ENCODE results near the gene MICB.

MICB gene

DNA sequence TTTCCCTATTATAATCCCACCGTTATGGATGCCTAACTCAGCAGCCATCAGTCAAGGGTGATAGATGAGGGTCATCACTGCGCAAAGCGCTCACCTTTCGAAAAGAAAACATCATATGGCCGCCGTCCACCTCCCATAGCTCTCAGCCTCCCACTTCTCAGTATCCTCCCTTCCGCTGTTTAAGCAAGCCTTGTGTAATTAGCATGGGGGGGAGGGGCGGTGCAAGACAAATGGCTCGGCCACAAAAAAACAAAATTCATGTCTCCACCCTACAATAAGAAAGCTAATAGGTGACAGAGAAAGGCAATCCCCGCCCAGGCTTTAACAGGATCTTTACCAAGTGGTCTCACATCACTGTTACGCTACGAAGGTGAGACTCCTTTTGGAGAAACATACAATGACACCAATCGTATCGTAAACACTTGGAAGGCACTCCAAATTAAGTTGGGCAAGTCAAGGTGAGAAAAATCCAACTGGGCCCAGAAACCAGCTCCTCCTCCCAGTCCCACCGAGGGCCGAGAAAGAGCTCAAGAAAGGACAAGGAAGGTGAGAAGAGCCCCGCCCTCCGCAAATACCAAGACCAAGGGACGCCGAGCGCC lies 43.2 kb downstream of the MICB start:
- peak; percentile 41 to 46 for DNase-seq (ENCODE audit: low read depth in 2 of 2)

- peak; percentile 85 to 88 for DNase-seq (ENCODE audit: low read depth in 2 of 2)
Observed at GRCh38 chr6:31541658-31542521, 43.9 kb downstream of the MICB start, which contains the start of gene DDX39B. Gene DDX39B, minus strand, starts transcription at chr6:31542003. Its CDS starts 1,471 bp downstream, at chr6:31540532.

DNA sequence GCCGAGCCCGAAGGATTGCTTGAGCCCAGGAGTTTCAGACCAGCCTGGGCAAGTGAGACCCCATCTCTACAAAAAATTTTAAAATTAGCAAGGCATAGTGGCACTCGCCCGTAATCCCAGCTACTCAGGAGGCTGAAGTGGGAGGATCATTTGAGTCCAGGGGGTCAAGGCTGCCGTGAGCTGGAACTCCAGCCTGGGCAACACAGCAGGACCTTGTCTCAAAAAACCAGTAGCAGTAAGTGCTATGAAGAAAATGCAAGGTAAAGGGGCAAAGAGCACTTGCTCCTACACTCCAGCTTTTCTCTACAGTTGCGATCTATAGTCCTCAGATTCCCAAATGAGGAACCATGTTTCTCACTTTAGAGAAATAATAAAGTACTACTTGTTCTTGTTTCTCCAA lies 45.7 kb downstream of the MICB start:
- no peak for DNase-seq (ENCODE audit: low read depth in 2 of 2)

DNA sequence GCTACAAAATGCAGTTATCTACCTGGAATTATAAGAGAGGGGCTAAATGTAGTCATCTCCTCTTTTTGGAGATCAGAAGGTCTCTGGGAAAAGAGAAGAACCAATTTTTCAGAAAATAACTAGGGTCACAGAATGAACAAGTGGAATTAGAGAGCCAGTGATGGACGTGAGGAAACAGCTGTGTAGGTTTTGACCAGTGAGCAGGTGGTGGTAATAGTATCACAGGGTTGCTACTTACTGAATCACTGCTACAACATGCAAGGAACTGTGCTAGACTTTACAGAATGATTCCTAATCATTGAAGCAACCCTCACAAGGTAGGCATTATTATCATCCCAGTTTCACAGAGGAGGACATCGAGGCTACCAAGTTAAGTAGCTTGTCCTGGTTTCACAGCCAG lies 46.7 kb downstream of the MICB start:
- DNase-seq (ENCODE audit: low read depth in 2 of 2), result no peak

DNA sequence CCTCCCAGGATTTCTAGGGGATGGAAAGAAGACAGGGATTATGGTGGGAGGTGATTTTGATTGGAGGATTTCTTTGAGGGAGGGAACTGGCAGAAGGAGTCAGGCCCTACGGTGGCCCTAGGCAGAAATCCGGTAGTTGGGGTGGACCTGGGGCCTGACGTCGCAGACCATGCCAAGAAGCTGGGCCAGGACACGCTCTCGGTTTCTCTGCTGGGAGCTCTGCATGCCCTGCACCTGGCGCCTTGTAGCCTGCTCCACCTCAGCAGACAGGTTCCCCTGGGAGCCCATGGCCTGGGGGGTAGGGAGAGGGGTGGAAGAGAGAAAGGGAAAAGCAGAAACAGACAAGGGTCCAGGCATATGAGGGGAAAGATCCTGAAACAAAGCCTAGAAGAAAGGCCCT lies 47.3 kb downstream of the MICB start:
- no peak for DNase-seq (ENCODE audit: low read depth in 2 of 2)

- DNase-seq (ENCODE audit: low read depth in 2 of 2), result peak; percentile 83 to 87
Observed at GRCh38 chr6:31546339-31546957, 48.5 kb downstream of the MICB start, which contains the start of gene ATP6V1G2. Gene ATP6V1G2, minus strand, starts transcription at chr6:31546608. Its CDS starts 49 bp downstream, at chr6:31546559.

DNA sequence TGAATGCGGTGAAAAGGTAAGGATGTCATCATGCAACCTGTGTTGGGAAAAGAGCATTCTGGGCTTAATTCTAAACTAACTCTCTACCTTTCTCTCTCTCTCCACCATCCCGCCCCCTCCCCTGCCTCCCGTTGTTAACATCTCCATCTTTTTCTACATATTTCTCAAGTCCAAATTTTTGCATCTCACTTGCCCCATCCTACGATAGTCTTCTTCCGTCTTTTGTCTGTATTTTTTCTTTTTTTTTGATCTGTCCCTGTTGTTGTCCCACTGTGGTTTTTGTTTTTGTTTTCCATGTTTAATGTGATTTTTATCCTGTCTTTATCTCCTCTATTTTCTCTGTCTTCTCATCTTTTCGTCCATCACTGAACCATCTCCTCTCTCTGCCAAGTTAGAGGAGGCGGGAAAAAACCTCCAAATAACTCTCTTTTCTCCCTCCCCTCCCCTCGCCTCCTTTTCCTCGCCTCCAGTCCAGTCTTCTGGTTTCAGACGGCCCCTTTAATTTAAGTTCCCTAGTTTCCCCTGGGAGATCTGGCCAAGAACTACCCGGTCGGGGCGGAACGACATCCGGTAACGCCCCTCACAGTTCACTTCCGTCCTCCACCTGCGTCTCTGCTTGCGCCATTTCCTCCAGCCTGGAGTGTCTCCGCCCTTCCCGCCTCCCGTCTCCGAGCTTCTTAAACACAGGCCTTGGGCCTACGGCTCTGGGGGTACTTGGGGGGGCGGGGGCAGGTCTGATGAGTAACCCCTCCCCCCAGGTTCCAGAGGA lies 49.2 kb downstream of the MICB start, which contains the start of gene NFKBIL1:
Gene NFKBIL1, plus strand, starts transcription at position 651 of the 769 bp plus-strand sequence. Its CDS starts 87 bp downstream, at position 738.
- peak; percentile 84 to 87 for DNase-seq (ENCODE audit: low read depth in 2 of 2)

DNA sequence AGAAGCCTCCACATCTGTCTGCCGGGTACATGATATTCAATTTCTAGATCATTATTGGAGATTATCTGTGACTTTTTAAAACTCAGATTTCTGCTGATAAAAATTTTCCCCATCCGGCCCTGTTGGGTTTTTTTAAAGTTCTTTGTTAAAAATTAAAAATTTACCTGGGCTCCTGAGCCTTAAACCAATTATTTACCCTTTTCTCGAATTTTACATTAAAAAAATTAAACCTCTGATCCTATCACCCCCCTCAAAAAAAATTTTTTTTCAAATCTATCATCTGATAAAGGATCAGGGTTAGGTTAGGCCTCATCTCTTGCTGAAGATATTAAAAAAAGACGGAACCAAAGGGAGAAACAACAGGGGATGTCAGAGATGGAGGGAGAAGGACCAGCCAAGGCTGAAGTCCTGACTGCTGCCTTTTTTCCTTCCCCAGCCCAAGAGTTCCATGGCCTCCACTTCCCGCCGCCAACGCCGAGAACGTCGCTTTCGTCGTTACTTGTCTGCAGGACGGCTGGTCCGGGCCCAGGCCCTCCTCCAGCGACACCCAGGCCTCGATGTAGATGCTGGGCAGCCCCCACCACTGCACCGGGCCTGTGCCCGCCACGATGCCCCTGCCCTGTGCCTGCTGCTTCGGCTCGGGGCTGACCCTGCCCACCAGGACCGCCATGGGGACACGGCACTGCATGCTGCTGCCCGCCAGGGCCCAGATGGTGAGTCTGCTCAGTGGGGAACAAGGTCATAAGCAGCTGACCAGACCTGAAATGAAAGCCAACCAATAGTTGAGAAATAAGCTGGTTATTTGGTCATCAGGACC lies 50.0 kb downstream of the MICB start:
- no peak for DNase-seq (ENCODE audit: low read depth in 2 of 2)

GRCh38 chr6:31548544-31548873 lies 50.6 kb downstream of the MICB start:
- DNase-seq (ENCODE audit: low read depth in 2 of 2), result no peak

DNA sequence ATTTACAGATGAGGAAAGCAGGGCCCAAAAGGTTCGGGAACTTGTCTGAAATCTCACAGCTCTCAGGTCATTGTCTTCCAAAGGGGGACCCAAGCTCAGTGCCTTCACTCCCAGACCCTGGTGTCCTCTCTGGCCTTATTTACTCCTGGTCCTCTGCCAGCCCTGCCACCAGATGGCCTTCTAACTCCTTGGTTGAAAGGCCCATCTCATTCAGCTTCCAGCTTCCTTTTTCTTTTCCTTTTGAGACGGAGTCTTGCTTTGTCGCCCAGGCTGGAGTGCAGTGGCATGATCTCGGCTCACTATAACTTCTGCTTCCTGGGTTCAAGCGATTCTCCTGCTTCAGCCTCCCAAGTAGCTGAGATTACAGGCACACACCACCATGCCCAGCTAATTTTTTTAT lies 53.4 kb downstream of the MICB start:
- peak in 1 of 2 donors; percentile 50 for DNase-seq (ENCODE audit: low read depth in 2 of 2)

- DNase-seq (ENCODE audit: low read depth in 2 of 2), result no peak
Observed at GRCh38 chr6:31556307-31556706, 58.4 kb downstream of the MICB start.

- no peak for DNase-seq (ENCODE audit: low read depth in 2 of 2)
Observed at GRCh38 chr6:31557443-31558317, 59.7 kb downstream of the MICB start.

DNA sequence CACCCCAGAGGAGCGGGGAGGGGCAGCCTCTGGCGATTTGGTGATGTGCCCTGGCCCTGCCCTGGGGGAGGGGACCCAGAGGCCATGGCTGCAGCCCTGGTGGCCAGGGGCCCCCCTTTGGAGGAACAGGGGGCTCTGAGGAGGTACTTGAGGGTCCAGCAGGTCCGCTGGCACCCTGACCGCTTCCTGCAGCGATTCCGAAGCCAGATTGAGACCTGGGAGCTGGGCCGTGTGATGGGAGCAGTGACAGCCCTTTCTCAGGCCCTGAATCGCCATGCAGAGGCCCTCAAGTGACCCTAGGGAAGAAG lies 60.3 kb downstream of the MICB start:
- no peak for DNase-seq (ENCODE audit: low read depth in 2 of 2)

DNA sequence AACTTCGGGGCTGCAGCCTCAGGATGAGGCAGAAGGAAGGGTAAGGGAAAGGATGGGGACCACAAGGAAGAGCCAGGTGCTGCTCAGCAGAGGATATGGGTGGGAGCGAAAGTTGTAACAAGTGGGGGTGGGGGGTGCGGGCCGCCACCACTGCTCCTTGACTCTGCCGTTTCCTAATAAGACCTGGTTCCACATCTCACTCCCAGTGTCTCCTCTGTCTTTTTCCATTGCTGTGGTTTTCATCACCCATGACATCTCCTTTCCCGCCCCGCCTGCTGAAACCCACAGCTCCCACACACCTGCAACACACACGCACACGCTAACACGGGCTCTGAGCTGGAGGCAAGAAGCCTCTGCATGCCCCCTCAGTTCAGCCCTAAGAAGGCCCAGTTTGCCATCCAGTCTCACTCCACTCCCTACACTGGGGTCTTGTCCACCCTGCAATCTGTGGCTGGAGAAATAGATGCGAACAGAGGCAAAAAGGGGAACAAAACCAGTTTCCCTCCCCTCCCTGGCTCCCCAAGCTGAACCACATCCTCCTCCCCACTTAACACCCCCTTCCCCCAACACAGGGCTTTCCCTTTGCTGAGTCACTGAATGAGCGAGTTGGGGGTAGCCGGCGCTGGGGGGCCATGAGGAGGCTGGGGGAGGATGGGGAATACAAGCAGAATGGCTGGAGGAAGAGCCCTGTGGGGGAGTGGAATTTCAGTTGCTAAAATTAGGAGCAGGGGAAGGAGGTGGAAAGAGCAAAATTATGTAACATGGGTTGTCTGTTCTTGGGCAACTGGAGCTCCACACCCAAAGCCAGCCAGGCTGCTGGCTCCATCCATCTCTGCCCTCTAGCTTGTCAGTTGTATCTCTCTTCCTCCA lies 60.9 kb downstream of the MICB start:
- peak in 1 of 2 donors; percentile 58 for DNase-seq (ENCODE audit: low read depth in 2 of 2)

DNA sequence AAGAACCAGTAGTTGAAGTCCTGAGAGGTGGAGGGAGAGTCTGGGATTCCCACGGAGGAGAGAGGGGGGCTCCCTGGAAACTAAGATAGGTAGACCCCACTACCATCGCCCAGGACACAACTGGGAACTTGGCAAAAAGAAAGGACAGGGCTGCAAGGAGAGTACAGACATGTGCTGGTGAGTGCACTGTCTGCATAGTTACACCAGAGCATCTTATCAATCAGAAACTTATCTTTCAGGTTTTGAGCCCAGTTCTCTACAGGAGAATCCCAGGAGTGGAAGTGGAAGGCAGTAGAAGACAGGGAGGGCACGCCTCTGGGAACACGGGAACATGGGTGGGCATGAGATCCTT lies 61.6 kb downstream of the MICB start:
- no peak for DNase-seq (ENCODE audit: low read depth in 2 of 2)

- DNase-seq (ENCODE audit: low read depth in 2 of 2), result no peak
Observed at GRCh38 chr6:31559958-31560696, 62.2 kb downstream of the MICB start.

DNA sequence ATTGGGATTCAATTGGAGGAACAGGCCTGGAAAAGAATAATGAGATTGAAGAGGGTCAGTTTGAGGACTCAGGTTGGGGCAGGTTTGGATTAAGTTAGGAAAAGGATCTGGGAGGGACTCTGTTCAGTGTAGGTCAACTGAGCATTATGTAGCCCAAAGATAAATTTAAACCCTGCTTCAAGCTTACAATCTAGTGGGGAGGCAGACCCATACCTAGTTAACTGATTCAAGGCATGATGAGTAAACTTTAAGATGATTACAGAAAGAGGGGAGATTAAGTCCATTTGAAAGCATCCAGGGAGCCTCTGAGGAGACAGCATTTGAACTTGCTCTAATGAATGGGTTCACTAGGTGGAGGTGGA lies 62.7 kb downstream of the MICB start:
- no peak for DNase-seq (ENCODE audit: low read depth in 2 of 2)

Measured in activated CD4-positive, alpha-beta T cell treated with anti-CD3 and anti-CD28 coated beads for 24 hours (primary cell).